A549 (cell line): ENCODE data around the gene ADAMTS4. TPM values are rescaled to one million over a fixed set of nuclear protein-coding genes. Genes with fewer than 3 reads are reported as not detected.
A peak's percentile ranks its signal among the peaks of the same experiment; 100 is the strongest.

Experiments used
- ATAC-seq, 2 experiments: fragments of 200-7000 bp in 1 of 2; fragments of >200 bp in 1 of 2; cut with Nextera tagmentation in 1 of 2; cut with Tn5 transposase in 1 of 2; 3 replicates each; pipeline versions ENCODE4 v1.8.0 to v1.9.1; 2018 to 2020; ENCODE audit warnings: mild to moderate bottlenecking in 1 of 2, moderate library complexity in 1 of 2
- CTCF ChIA-PET: fragments of 300-600 bp; sonication (Branson Sonifier 250); formaldehyde crosslinking; extraction: SDS; loops from one replicate; lab custom pipeline; 2021; ENCODE audit warnings: antibody characterized with exemption, inconsistent platforms; lab: Yijun Ruan, JAX
- POLR2A ChIA-PET: fragments of 350-600 bp; formaldehyde crosslinking; extraction: SDS; loops from one replicate; lab custom pipeline; 2021; ENCODE audit warnings: antibody characterized with exemption, inconsistent platforms; lab: Yijun Ruan, JAX
- DNase-seq, 2 experiments: peaks; one replicate each; pipeline versions ENCODE4 v3.0.0 to v3.0.0-alpha.2; 2011 to 2016; ENCODE audit warnings: low read depth in 1 of 2, low spot score in 1 of 2
- FAIRE-seq: peaks from 2 replicates; lab custom pipeline; 2011; peaks lifted over from hg19 to GRCh38; lab: Jason Lieb, UNC
- H3K27ac ChIP-seq, 2 experiments: fragments of >200 bp; sonication (Bioruptor Twin); formaldehyde crosslinking; 3 replicates each; pipeline ENCODE4 v1.5.1; 2016 to 2017
- H3K4me1 ChIP-seq: fragments of >200 bp; sonication (Bioruptor Twin); formaldehyde crosslinking; 3 replicates; pipeline ENCODE4 v1.6.1; 2016
- H3K4me2 ChIP-seq: fragments of >200 bp; sonication (Bioruptor Twin); formaldehyde crosslinking; 3 replicates; pipeline ENCODE4 v1.6.1; 2016
- H3K4me3 ChIP-seq: fragments of >200 bp; sonication (Bioruptor Twin); formaldehyde crosslinking; 3 replicates; pipeline ENCODE4 v1.5.1; 2016
- H3K9me3 ChIP-seq: fragments of >200 bp; sonication (Bioruptor Twin); formaldehyde crosslinking; 3 replicates; pipeline ENCODE4 v1.6.1; 2016
- BHLHE40 ChIP-seq: IDR thresholded peaks from 2 replicates; pipeline ENCODE4 v1.6.1; 2012; ENCODE audit warnings: low read depth, low read length, inconsistent platforms
- EHF ChIP-seq: fragments of 250-450 bp; sonication (Bioruptor Pico); IDR thresholded peaks from 2 replicates; pipeline ENCODE4 v1.5.0; 2020; ENCODE audit warnings: mild to moderate bottlenecking
- EHMT2 ChIP-seq: fragments of 200-600 bp; sonication (generic); IDR thresholded peaks from 2 replicates; pipeline ENCODE4 v1.6.1; 2016; ENCODE audit warnings: antibody characterized with exemption, low read depth, mild to moderate bottlenecking, moderate library complexity
- EP300 ChIP-seq, 2 experiments: fragments of >200 bp; sonication (Bioruptor Twin); formaldehyde crosslinking; IDR thresholded peaks; 2 replicates in 1 of 2; 3 replicates in 1 of 2; pipeline ENCODE4 v1.6.1; 2016 to 2017
- FOSL2 ChIP-seq, 2 experiments: fragments of 450-650 bp in 1 of 2; fragments of >200 bp in 1 of 2; sonication (Bioruptor Twin) in 1 of 2; formaldehyde crosslinking; IDR thresholded peaks; 2 replicates each; pipeline versions ENCODE4 v1.5.0 to v1.6.1; 2016 to 2020; ENCODE audit warnings: mild to moderate bottlenecking in 1 of 2, moderate library complexity in 1 of 2
- GATA3 ChIP-seq: IDR thresholded peaks from 2 replicates; pipeline ENCODE4 v1.6.1; 2012; ENCODE audit warnings: borderline replicate concordance
- KDM1A ChIP-seq: fragments of 200-600 bp; sonication (generic); IDR thresholded peaks from 2 replicates; pipeline ENCODE4 v1.6.1; 2016; ENCODE audit warnings: low read depth, mild to moderate bottlenecking
- MAFK ChIP-seq: fragments of 450-650 bp; IDR thresholded peaks from 2 replicates; pipeline ENCODE4 v1.6.1; 2014; ENCODE audit not compliant: partially characterized antibody
- MAZ ChIP-seq: fragments of 150-350 bp; IDR thresholded peaks from 2 replicates; pipeline ENCODE4 v1.6.1; 2014; ENCODE audit warnings: antibody characterized with exemption, low read depth, low read length, borderline replicate concordance
- NPAS2 ChIP-seq: fragments of 250-450 bp; sonication (Bioruptor Pico); IDR thresholded peaks from 2 replicates; pipeline ENCODE4 v1.8.0; 2022; ENCODE audit warnings: mild to moderate bottlenecking, moderate library complexity, borderline replicate concordance
- PHF8 ChIP-seq: fragments of 200-600 bp; sonication (generic); IDR thresholded peaks from 2 replicates; pipeline ENCODE4 v1.6.1; 2016; ENCODE audit warnings: low read depth, mild to moderate bottlenecking, antibody characterized with exemption, moderate library complexity, borderline replicate concordance
- POLR2A ChIP-seq: IDR thresholded peaks from 2 replicates; pipeline ENCODE4 v1.6.1; 2012; ENCODE audit warnings: mild to moderate bottlenecking, low read length
- POLR2AphosphoS2 ChIP-seq: conservative IDR thresholded peaks from 2 replicates; pipeline ENCODE4 v1.6.1; 2012; ENCODE audit warnings: low read length, improper control_type of control experiment, inconsistent platforms
- RAD21 ChIP-seq, 2 experiments: fragments of >200 bp in 1 of 2; sonication (Bioruptor Twin) in 1 of 2; formaldehyde crosslinking in 1 of 2; IDR thresholded peaks in 1 of 2; conservative IDR thresholded peaks in 1 of 2; 2 replicates in 1 of 2; 3 replicates in 1 of 2; pipeline ENCODE4 v1.6.1; 2012 to 2018; ENCODE audit warnings: inconsistent platforms in 1 of 2
- RCOR1 ChIP-seq: fragments of 150-350 bp; IDR thresholded peaks from 2 replicates; pipeline ENCODE4 v1.6.1; 2014; ENCODE audit warnings: antibody characterized with exemption, low read length, low read depth
- RFX5 ChIP-seq: fragments of 450-650 bp; IDR thresholded peaks from 2 replicates; pipeline ENCODE4 v1.7.1; 2014; ENCODE audit warnings: antibody characterized with exemption, mild to moderate bottlenecking, moderate library complexity
- SMC3 ChIP-seq: fragments of >200 bp; sonication (Bioruptor Twin); formaldehyde crosslinking; IDR thresholded peaks from 3 replicates; pipeline ENCODE4 v1.6.1; 2018; ENCODE audit warnings: inconsistent platforms
- TFCP2L1 ChIP-seq: fragments of 250-450 bp; sonication (Bioruptor Pico); IDR thresholded peaks from 2 replicates; pipeline ENCODE4 v1.5.0; 2021; ENCODE audit warnings: mild to moderate bottlenecking
- TP53 ChIP-seq: fragments of 250-450 bp; sonication (Bioruptor Pico); IDR thresholded peaks from 2 replicates; pipeline ENCODE4 v1.5.0; 2021; ENCODE audit warnings: mild to moderate bottlenecking, moderate library complexity
- ZC3H11A ChIP-seq: fragments of 450-650 bp; IDR thresholded peaks from 2 replicates; pipeline ENCODE4 v1.6.1; 2014; ENCODE audit warnings: antibody characterized with exemption, mild to moderate bottlenecking
- ZFP36 ChIP-seq: fragments of 450-650 bp; IDR thresholded peaks from 2 replicates; pipeline ENCODE4 v1.6.1; 2014; ENCODE audit warnings: borderline replicate concordance; ENCODE audit not compliant: partially characterized antibody
- ZNF302 ChIP-seq: fragments of 250-450 bp; sonication (Bioruptor Pico); IDR thresholded peaks from 2 replicates; pipeline ENCODE4 v1.9.0; 2021; ENCODE audit warnings: inconsistent platforms, mild to moderate bottlenecking, moderate library complexity
- WGBS: methylation state at CpG from one replicate; pipeline ENCODE4 v1.1.6; 2017; ENCODE audit errors: missing lambda C conversion rate; 5-methylcytosine and 5-hydroxymethylcytosine counted together
- polyA plus RNA-seq, 4 experiments: library from polyadenylated mRNA; depleted of rRNA in 3 of 4; stranded (reverse); fragments of >200 nt; fragmentation: RNase III in 1 of 4; extraction: RNeasy Plus Mini Kit Qiagen cat#74134 plus additional on column Dnase treatment in 1 of 4; gene quantifications; 2 replicates in 3 of 4; 3 replicates in 1 of 4; pipeline ENCODE4 v1.2.3, GENCODE V29; 2011 to 2017
- TF ChIP-seq, protein P1 (sequence below): fragments of >200 bp; sonication (Bioruptor Twin); formaldehyde crosslinking; IDR thresholded peaks from 3 replicates; pipeline ENCODE4 v1.5.1; 2016
- TF ChIP-seq, protein P2 (sequence below): fragments of >200 bp; sonication (Bioruptor Twin); formaldehyde crosslinking; IDR thresholded peaks from 2 replicates; pipeline ENCODE4 v1.6.1; 2016
- TF ChIP-seq, protein P3 (sequence below): fragments of 450-650 bp; IDR thresholded peaks from 2 replicates; pipeline ENCODE4 v1.6.1; 2014; ENCODE audit warnings: antibody characterized with exemption
- TF ChIP-seq, protein P4 (sequence below): fragments of >200 bp; sonication (Bioruptor Twin); formaldehyde crosslinking; IDR thresholded peaks from 3 replicates; pipeline ENCODE4 v1.6.1; 2016
- TF ChIP-seq, protein P5 (sequence below): IDR thresholded peaks from 2 replicates; pipeline ENCODE4 v1.6.1; 2012; ENCODE audit warnings: low read depth, borderline replicate concordance
- TF ChIP-seq, protein P6 (sequence below): IDR thresholded peaks from 2 replicates; pipeline ENCODE4 v1.6.1; 2012

Gene ADAMTS4
- polyA plus RNA-seq, 2 of the 4 experiments (the other 2 are of a cell fraction), result not detected

DNA sequence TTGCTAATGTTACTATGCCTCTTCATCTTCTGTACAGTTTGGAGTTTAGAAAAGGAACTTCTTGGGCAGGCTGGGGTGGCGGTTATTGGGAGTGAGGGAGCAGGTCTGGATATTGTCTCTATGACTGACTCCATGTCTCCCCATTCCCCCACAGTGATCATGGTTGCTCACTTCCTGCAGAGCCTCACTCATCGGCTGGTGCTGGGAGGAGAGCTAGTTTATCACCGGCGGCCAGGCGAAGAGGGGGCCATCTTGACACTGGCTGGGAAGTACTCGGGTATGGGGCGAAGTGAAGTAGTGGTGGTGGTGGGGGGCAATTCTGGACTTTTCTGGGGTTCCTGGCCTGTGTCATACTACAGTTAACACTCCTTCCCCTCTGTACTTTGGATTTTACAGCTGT is 29.2 kb upstream of the ADAMTS4 start:
- 96% methylated on average over 7 of the region's 7 CpGs for WGBS
- no peak for FAIRE-seq
- peaks cover 13% of the 10 kb centered on the region for H3K4me1 ChIP-seq
- H3K9me3 ChIP-seq, result no peaks in the 10 kb centered on the region
- no peak overlapping the region for H3K4me3 ChIP-seq
- POLR2A ChIA-PET, result no interaction called here
- ATAC-seq, result no peak
- DNase-seq, result no peak
- no peak overlapping the region for H3K4me2 ChIP-seq
- no peak overlapping the region for H3K27ac ChIP-seq
- TF ChIP-seq EHF (CRISPR knock-in tag) (no peak), ZFP36 (no peak), BHLHE40 (no peak), KDM1A (no peak), GATA3 (no peak), ZC3H11A (no peak), ZNF302 (CRISPR knock-in tag) (no peak), EP300 (IDR thresholded peaks at IDR 0.05) (no peak), MAFK (no peak), RCOR1 (no peak), EHMT2 (no peak), RFX5 (no peak)
- TF ChIP-seq, protein P1, sequence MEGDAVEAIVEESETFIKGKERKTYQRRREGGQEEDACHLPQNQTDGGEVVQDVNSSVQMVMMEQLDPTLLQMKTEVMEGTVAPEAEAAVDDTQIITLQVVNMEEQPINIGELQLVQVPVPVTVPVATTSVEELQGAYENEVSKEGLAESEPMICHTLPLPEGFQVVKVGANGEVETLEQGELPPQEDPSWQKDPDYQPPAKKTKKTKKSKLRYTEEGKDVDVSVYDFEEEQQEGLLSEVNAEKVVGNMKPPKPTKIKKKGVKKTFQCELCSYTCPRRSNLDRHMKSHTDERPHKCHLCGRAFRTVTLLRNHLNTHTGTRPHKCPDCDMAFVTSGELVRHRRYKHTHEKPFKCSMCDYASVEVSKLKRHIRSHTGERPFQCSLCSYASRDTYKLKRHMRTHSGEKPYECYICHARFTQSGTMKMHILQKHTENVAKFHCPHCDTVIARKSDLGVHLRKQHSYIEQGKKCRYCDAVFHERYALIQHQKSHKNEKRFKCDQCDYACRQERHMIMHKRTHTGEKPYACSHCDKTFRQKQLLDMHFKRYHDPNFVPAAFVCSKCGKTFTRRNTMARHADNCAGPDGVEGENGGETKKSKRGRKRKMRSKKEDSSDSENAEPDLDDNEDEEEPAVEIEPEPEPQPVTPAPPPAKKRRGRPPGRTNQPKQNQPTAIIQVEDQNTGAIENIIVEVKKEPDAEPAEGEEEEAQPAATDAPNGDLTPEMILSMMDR, result no peak
- TF ChIP-seq, protein P2, sequence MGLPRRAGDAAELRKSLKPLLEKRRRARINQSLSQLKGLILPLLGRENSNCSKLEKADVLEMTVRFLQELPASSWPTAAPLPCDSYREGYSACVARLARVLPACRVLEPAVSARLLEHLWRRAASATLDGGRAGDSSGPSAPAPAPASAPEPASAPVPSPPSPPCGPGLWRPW, result no peak
- TF ChIP-seq, protein P3, sequence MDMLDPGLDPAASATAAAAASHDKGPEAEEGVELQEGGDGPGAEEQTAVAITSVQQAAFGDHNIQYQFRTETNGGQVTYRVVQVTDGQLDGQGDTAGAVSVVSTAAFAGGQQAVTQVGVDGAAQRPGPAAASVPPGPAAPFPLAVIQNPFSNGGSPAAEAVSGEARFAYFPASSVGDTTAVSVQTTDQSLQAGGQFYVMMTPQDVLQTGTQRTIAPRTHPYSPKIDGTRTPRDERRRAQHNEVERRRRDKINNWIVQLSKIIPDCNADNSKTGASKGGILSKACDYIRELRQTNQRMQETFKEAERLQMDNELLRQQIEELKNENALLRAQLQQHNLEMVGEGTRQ, result no peak
- TF ChIP-seq, protein P4, sequence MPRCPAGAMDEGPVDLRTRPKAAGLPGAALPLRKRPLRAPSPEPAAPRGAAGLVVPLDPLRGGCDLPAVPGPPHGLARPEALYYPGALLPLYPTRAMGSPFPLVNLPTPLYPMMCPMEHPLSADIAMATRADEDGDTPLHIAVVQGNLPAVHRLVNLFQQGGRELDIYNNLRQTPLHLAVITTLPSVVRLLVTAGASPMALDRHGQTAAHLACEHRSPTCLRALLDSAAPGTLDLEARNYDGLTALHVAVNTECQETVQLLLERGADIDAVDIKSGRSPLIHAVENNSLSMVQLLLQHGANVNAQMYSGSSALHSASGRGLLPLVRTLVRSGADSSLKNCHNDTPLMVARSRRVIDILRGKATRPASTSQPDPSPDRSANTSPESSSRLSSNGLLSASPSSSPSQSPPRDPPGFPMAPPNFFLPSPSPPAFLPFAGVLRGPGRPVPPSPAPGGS, result no peak
- CTCF ChIA-PET, result interaction anchor here (0.7 to 20.1 kb wide), 23 partner anchors 10 to 156 kb away, joined by 3 to 319 read pairs (median 9); partner anchors contain the start of genes FCER1G, NDUFS2, NR1I3 and PCP4L1

DNA sequence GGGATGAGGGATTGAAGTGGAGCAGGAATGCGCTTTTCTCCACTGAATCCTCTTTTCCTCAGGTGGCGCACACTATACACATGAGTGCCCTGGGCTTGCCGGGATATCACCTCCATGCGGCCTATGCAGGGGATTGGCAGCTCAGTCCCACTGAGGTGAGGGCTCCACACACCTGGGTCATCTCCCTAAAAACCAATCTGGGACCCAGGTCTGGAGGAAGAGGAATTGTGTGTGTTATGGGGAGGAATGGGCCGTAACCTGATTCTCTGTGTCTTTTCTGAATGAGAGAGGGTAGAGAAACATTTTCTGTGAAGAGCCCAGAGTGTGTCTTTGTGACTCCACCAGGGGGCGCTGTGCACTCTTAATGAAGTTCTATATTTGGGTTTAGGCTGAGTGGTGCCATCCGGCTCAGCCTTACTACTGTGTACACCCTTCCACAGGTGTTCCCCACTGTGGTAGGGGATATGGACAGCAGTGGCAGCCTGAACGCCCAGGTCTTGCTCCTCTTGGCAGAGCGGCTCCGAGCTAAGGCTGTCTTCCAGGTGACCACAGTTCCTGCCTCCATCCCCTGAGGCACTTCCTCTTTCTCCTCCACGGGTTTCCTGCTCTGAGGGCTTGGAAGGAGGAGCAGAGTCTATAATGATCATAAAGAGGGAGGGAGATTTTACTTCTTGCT is 28.5 kb upstream of the ADAMTS4 start:
- FAIRE-seq (no peak), DNase-seq (peak; percentile 72 to 83), ATAC-seq (peak; percentile 52 to 66; a peak in 5 of 6 replicates)
- POLR2A ChIA-PET, result no interaction called here
- Histone ChIP-seq H3K4me1 (peaks cover 13% of the 10 kb centered on the region), H3K4me2 (peak overlapping the region; percentile 93), H3K9me3 (no peaks in the 10 kb centered on the region), H3K4me3 (no peak overlapping the region), H3K27ac (peak overlapping the region in 1 of 2 experiments; percentile 85; a peak in 2 of 6 replicates)
- WGBS, result 46% methylated on average over 11 of the region's 11 CpGs
- CTCF ChIA-PET, result interaction anchor here (0.5 to 20.1 kb wide), 27 partner anchors 9 to 200 kb away, joined by 3 to 319 read pairs (median 9); partner anchors contain the start of genes FCER1G, NDUFS2, NR1I3 and PCP4L1
- TF ChIP-seq NPAS2 (CRISPR knock-in tag) (no peak), POLR2AphosphoS2 (no peak), MAZ (no peak), TFCP2L1 (no peak), GATA3 (no peak), SMC3 (peak; percentile 84), FOSL2 (IDR thresholded peaks at IDR 0.05) (no peak), FOSL2 (CRISPR knock-in tag; IDR thresholded peaks at IDR 0.05) (no peak), ZC3H11A (no peak), EP300 (IDR thresholded peaks at IDR 0.05) (no peak), TP53 (CRISPR knock-in tag) (no peak), POLR2A (no peak), RAD21 (conservative IDR thresholded peaks at IDR 0.05 in 1 of 2, IDR thresholded peaks at IDR 0.05 in 1 of 2) (peak; percentile 70 to 75), PHF8 (no peak)
- TF ChIP-seq, protein P5, sequence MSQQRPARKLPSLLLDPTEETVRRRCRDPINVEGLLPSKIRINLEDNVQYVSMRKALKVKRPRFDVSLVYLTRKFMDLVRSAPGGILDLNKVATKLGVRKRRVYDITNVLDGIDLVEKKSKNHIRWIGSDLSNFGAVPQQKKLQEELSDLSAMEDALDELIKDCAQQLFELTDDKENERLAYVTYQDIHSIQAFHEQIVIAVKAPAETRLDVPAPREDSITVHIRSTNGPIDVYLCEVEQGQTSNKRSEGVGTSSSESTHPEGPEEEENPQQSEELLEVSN, result no peak
- TF ChIP-seq, protein P1, result peak; percentile 91
- TF ChIP-seq, protein P6, sequence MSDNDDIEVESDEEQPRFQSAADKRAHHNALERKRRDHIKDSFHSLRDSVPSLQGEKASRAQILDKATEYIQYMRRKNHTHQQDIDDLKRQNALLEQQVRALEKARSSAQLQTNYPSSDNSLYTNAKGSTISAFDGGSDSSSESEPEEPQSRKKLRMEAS, result no peak
